GM15510 (cell line): Measurements from ENCODE around the gene TTF2.

Source experiments
- POLR2A ChIP-seq: IDR thresholded peaks from 3 replicates; pipeline ENCODE4 v1.6.1; 2011; ENCODE audit warnings: borderline replicate concordance; ENCODE audit not compliant: insufficient read length; ENCODE audit errors: extremely low read depth

TTF2 gene

GRCh38 chr1:117120774-117121588 lies 60.9 kb downstream of the TTF2 start:
- no peak for TF ChIP-seq POLR2A

GRCh38 chr1:117121589-117122329 lies 61.6 kb downstream of the TTF2 start, which contains the start of gene TRIM45:
TSS of gene TRIM45 (minus strand) at chr1:117121749. CDS start at chr1:117121201, 548 bp downstream.
- TF ChIP-seq POLR2A = peak; percentile 22

GRCh38 chr1:117122330-117123025 lies 62.4 kb downstream of the TTF2 start:
- TF ChIP-seq POLR2A = no peak

- no peak for TF ChIP-seq POLR2A
Observed at GRCh38 chr1:117123274-117123673, 63.1 kb downstream of the TTF2 start.

GRCh38 chr1:117124661-117125060 lies 64.5 kb downstream of the TTF2 start:
- TF ChIP-seq POLR2A = no peak

- no peak for TF ChIP-seq POLR2A
Observed at GRCh38 chr1:117127795-117128194, 67.7 kb downstream of the TTF2 start.

GRCh38 chr1:117128323-117129079 lies 68.4 kb downstream of the TTF2 start:
- no peak for TF ChIP-seq POLR2A

GRCh38 chr1:117130526-117130925 lies 70.4 kb downstream of the TTF2 start:
- TF ChIP-seq POLR2A = no peak

- TF ChIP-seq POLR2A = no peak
Observed at GRCh38 chr1:117135329-117135728, 75.2 kb downstream of the TTF2 start.

- TF ChIP-seq POLR2A = no peak
Observed at GRCh38 chr1:117136749-117137148, 76.6 kb downstream of the TTF2 start.

- TF ChIP-seq POLR2A = no peak
Observed at GRCh38 chr1:117137281-117137855, 77.2 kb downstream of the TTF2 start.

GRCh38 chr1:117138106-117138505 lies 78.0 kb downstream of the TTF2 start:
- no peak for TF ChIP-seq POLR2A

GRCh38 chr1:117138561-117138960 lies 78.4 kb downstream of the TTF2 start:
- no peak for TF ChIP-seq POLR2A

GRCh38 chr1:117142200-117142599 lies 82.1 kb downstream of the TTF2 start:
- no peak for TF ChIP-seq POLR2A

- no peak for TF ChIP-seq POLR2A
Observed at GRCh38 chr1:117143172-117143571, 83.0 kb downstream of the TTF2 start.

GRCh38 chr1:117143871-117144270 lies 83.7 kb downstream of the TTF2 start:
- no peak for TF ChIP-seq POLR2A
